Calu3 (cell line): ENCODE measurements around the gene SLC47A1. TPM values are rescaled to one million over a fixed set of nuclear protein-coding genes. Genes with fewer than 3 reads are reported as not detected.

Experiments used
- BruUV-seq: library from RNA; stranded (reverse); fragments of 400-500 nt; replicated peaks from 2 replicates; lab custom pipeline; 2021; lab: Mats Ljungman, UMichigan
- CTCF ChIA-PET: fragments of 300-600 bp; sonication (Branson Sonifier 250); formaldehyde crosslinking; loops from one replicate; lab custom pipeline; 2022; ENCODE audit warnings: antibody characterized with exemption; lab: Charles Lee
- DNase-seq: peaks from one replicate; pipeline ENCODE4 v3.0.0; 2022
- H3K27ac Mint-ChIP-seq: one replicate; pipeline ENCODE4 v1.8.0; 2022; ENCODE audit warnings: mixed read lengths; ENCODE audit not compliant: unreplicated experiment
- H3K27me3 Mint-ChIP-seq: one replicate; pipeline ENCODE4 v1.8.0; 2022; ENCODE audit warnings: mixed read lengths; ENCODE audit not compliant: unreplicated experiment
- H3K36me3 Mint-ChIP-seq: one replicate; pipeline ENCODE4 v1.8.0; 2022; ENCODE audit warnings: mild to moderate bottlenecking, moderate library complexity, mixed read lengths; ENCODE audit not compliant: insufficient read depth, unreplicated experiment
- H3K4me1 Mint-ChIP-seq: one replicate; pipeline ENCODE4 v1.8.0; 2022; ENCODE audit warnings: mild to moderate bottlenecking, low read depth, mixed read lengths; ENCODE audit not compliant: unreplicated experiment
- H3K4me3 Mint-ChIP-seq: one replicate; pipeline ENCODE4 v1.8.0; 2022; ENCODE audit warnings: mild to moderate bottlenecking, low read depth, moderate library complexity, mixed read lengths; ENCODE audit not compliant: unreplicated experiment
- H3K9me3 Mint-ChIP-seq: one replicate; pipeline ENCODE4 v1.8.0; 2022; ENCODE audit warnings: low read depth, mixed read lengths; ENCODE audit not compliant: unreplicated experiment
- CTCF ChIP-seq: fragments of 200-600 bp; IDR thresholded peaks from one replicate; pipeline ENCODE4 v1.8.0; 2022; ENCODE audit warnings: antibody characterized with exemption; ENCODE audit not compliant: unreplicated experiment
- intact Hi-C: fragments of 100-400 bp; cut with micrococcal nuclease; formaldehyde crosslinking; loops from one replicate; pipeline ENCODE4 v1.10.0; 2022; ENCODE audit not compliant: unreplicated experiment
- total RNA-seq: library from RNA; stranded (reverse); gene quantifications from 2 replicates; pipeline ENCODE4 v1.2.3, GENCODE V29; 2022

The SLC47A1 gene
- total RNA-seq, 1 experiment from 2014 or later = not detected

- no peak for DNase-seq
- H3K4me1 Mint-ChIP-seq = no peaks in the 10 kb centered on the region
- CTCF ChIA-PET = no interaction called here
- no peaks in the 10 kb centered on the region for H3K9me3 Mint-ChIP-seq
- H3K36me3 Mint-ChIP-seq = no peaks in the 10 kb centered on the region
- intact Hi-C loops = no loop called here
- no peak overlapping the region for H3K4me3 Mint-ChIP-seq
- BruUV-seq = no TSS peak
- peaks cover 23% of the 10 kb centered on the region for H3K27me3 Mint-ChIP-seq
- TF ChIP-seq CTCF = no peak
- no peak overlapping the region for H3K27ac Mint-ChIP-seq
Observed at GRCh38 chr17:19596869-19597268, 63.2 kb downstream of the SLC47A1 start.

- CTCF ChIA-PET = no interaction called here
- H3K4me3 Mint-ChIP-seq = no peak overlapping the region
Observed at GRCh38 chr17:19610311-19610710, 76.7 kb downstream of the SLC47A1 start.

GRCh38 chr17:19610879-19611278 lies 77.2 kb downstream of the SLC47A1 start:
- no peak for DNase-seq
- no peaks in the 10 kb centered on the region for H3K4me1 Mint-ChIP-seq
- CTCF ChIA-PET = no interaction called here
- no peak for TF ChIP-seq CTCF
- H3K27ac Mint-ChIP-seq = no peak overlapping the region
- H3K9me3 Mint-ChIP-seq = no peaks in the 10 kb centered on the region
- no TSS peak for BruUV-seq
- no peaks in the 10 kb centered on the region for H3K27me3 Mint-ChIP-seq
- H3K36me3 Mint-ChIP-seq = no peaks in the 10 kb centered on the region
- intact Hi-C loops = no loop called here
- no peak overlapping the region for H3K4me3 Mint-ChIP-seq

More at GRCh38 chr17:19610311-19610710, 76.7 kb downstream of the SLC47A1 start:
- Mint-ChIP-seq H3K4me1 (no peaks in the 10 kb centered on the region), H3K27ac (no peak overlapping the region), H3K27me3 (no peaks in the 10 kb centered on the region), H3K36me3 (no peaks in the 10 kb centered on the region), H3K9me3 (no peaks in the 10 kb centered on the region)
- BruUV-seq = no TSS peak
- no peak for DNase-seq
- intact Hi-C loops = no loop called here
- no peak for TF ChIP-seq CTCF

GRCh38 chr17:19613979-19614378 lies 80.3 kb downstream of the SLC47A1 start:
- CTCF ChIA-PET = interaction anchor here (0.7 kb wide), 1 partner anchor 311 kb away, joined by 3 read pairs; no protein-coding TSS in a partner anchor

More at GRCh38 chr17:19613979-19614378, 80.3 kb downstream of the SLC47A1 start:
- peaks cover 4% of the 10 kb centered on the region for H3K9me3 Mint-ChIP-seq
- no peaks in the 10 kb centered on the region for H3K27me3 Mint-ChIP-seq
- H3K4me1 Mint-ChIP-seq = no peaks in the 10 kb centered on the region
- BruUV-seq = no TSS peak
- H3K4me3 Mint-ChIP-seq = no peak overlapping the region
- no peaks in the 10 kb centered on the region for H3K36me3 Mint-ChIP-seq
- TF ChIP-seq CTCF = no peak
- intact Hi-C loops = no loop called here
- no peak overlapping the region for H3K27ac Mint-ChIP-seq
- DNase-seq = no peak
